NCI-H1417 treated with DMSO at 0.1 percent for 48 hours (cell line): ENCODE measurements around the gene NMRK2.
A peak's percentile ranks its signal among the peaks of the same experiment; 100 is the strongest.

Source experiments
- DNase-seq: peaks from one replicate; lab custom pipeline; 2025; lab: John Stamatoyannopoulos, UW

The NMRK2 gene

DNA sequence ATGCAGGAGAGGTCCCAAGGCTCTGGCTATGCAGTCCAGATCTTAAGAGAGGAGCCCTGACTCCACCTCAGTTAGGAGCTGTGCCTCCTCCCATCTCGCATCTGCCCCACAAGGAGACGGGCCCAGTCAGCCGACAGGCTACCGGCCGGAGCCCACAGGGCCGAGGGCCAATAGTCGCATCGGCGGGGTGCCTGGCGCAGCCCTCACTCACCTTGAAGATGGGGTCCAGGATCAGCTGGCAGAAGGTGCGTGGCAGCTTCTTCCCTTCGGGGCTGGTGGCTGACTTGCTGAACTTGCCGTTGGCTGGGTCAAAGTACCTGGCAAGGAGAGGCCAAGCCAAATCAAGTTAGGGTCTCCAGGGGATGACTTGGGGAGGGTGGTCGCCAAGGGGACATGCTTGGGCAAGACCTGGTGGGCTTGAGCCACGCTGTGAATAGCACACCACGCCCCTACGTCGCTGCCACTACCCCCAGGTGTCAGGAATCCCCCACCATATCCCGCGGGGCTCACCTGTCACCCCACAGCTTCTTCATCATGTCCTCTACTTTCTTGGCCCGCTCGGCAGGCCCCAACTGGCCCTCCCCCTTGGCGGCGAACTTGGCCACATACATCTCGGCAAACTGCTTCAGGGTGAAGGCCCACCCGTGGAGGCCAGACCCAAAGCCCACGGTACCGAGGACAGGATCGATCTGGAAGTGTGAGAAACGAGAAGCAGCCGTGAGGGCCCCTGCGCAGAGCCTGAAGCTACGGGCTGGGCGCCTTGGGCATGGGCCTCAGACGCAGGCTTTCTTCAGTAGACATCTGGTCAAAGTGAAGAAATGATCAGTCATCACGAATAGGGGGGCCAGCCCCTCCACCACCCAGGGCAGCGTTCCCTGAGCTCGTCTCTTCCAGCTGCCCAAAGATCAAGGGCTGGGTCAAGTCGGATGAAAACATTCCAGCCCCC is 49.1 kb downstream of the NMRK2 start:
- DNase-seq: no peak

- DNase-seq: no peak
Observed at GRCh38 chr19:3982701-3983541, 50.1 kb downstream of the NMRK2 start.

GRCh38 chr19:3983542-3983914 is 50.7 kb downstream of the NMRK2 start:
- DNase-seq: no peak

DNA sequence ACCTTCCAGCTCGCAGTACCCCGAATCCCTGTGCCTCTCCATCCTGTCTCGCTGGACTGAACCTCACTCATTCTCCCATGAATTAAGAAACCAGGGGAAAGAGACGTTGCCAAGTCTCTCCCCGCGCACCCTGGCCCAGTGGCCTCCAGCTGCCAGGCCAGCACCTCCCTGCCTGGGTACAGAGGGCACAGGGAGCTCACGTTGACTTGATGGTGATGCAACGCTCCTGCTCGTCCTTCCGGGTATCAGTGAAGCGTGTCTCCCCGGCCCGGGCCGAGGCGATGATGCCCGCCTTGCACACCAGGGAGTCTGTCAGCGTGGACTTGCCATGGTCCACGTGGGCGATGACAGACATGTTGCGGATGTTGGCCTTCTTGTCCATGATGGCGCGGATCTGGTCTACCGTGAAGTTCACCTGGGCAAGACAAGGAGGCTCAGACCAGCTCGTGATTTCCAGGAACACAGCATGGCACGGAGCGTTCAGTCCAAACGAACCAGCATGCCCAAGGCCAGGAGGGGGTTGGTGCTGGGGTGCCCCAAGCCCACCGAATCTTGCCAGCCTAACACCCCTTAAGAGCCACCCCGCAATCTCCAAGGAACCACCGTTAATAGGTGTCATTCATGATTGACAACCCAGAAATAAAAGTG is 51.2 kb downstream of the NMRK2 start:
- DNase-seq: no peak

DNA sequence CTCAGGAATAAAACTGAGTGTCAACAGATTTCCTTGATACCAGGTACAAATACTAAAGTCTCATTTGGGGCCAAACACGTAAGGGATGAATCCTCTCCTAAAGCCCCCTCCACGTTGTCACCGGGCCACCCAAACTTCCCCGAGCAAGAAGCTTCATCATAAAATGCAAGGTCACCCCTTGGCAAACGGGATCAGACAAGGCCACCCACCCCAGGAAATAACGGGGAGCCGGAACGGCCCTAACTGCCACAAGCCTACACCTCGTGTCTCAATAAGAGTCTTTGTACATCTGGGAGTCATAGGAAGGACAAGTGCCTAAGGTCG is 51.7 kb downstream of the NMRK2 start:
- no peak for DNase-seq

DNA sequence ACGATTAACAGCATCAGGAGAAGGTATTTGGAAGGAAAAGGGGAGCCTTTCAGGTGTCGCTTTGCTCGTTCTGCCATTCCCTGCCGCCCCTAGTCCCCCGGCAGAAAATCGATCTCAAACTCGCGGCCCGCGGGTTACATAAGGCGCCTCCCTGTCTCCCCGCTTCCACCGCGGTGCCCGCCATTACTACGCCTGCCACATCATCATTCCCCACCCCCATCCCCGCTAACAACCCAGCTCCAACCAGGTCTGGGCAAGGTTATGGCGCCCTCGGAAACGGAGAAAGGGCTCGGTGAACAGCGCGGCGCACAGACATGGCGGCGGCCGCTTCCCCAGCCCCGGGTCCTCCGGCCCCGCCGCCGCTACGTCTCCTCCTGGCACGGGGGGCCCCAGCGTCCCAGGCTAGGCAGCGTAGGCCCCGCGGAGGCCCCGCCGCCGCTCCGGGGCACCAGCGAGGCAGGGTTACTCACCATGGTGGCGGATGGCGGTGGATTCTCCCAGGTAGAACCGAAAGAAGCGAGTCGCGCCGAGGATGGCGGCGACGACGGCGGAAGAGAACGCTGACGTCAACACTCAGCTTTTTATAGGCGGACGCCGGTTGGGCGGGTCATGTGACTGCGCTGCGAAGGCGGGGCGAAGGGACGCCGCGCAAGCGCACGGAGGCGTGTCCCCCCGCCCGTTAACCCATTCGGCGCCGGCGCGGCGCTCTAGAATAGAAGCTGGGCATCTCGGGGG is 52.2 kb downstream of the NMRK2 start, which contains the start of gene EEF2:
EEF2 (minus strand) TSS at position 556 of the 735 bp plus-strand sequence; CDS start at position 473, 83 bp downstream.
- DNase-seq: peak; percentile 86

DNA sequence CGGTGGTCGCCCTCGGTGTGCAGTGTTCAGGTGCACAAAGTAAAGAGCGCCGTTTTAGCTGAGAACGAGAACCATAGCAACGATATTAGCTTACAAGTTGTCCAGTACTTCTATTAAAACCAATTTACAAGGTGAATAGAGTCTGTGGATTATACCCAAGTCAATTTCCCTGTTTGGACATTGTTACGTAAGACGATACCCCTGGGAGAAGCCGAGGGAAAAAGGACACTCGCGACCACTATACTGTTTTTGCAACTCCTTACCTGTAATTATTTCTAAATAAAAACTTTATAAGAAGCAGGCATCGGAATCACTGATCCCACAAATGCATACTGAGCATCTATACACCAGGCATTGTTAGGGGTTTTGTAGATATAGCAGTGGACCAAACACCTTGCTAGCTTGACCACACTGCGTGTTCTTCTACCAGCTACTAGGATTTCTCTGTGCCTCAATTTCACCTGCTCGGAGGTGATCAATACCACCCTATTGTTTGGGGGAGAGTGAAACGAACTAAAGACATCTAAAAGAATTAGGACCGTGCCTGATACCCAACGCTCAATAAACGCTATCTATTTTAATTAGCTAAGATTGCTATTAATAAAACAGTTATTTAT is 52.9 kb downstream of the NMRK2 start:
- no peak for DNase-seq

DNA sequence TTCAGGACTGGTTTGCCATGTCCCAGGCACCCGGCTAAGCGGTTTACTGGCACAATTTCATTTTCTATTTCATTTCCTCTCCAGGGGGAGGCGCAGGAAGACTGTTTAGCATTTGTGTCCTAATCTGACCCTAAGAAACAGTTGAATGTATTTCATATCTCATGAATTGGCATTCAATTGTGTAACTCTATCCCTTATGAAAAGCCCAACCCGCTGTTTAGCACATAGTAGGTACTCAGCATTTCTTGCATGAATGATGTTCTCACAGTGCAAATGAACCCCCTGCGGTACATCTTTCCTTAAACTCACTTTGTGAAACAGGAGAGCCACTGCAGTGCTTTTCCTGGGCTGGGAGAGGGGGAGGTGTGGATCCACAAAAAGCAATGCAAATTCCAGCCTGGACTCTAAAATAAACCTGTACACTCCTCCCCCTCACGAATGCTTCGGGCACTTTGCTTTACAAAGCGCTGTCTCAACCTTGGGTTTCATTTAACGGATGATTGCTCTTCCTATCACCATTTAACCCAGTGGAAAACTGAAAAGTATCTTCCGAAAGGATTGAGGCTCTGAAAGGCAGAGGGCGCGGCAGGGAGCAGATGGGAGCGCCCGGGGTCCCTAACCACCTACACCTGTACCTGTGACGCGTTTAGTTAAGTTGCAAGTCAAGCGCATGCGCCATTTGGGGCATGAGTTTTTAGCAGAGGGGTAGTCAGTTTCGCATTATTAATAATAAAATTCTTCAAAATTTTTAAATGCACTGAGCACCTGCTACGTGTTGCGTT is 53.6 kb downstream of the NMRK2 start:
- DNase-seq: peak; percentile 61

- DNase-seq: peak; percentile 68
Observed at GRCh38 chr19:3987619-3988371, 54.9 kb downstream of the NMRK2 start.

GRCh38 chr19:3990815-3991117 is 57.9 kb downstream of the NMRK2 start:
- no peak for DNase-seq
